ENCODE data around the gene JADE3. TPM values are rescaled to one million over a fixed set of nuclear protein-coding genes. Genes with fewer than 3 reads are reported as not detected.

Gene JADE3
- total and polyA plus RNA-seq, 2 experiments from 2014 or later: 4.5 to 15.3 TPM

- no peak for TF ChIP-seq ZNF462 (CRISPR knock-in tag; IDR thresholded peaks at IDR 0.05)
- TF ChIP-seq CREB1 (CRISPR knock-in tag; IDR thresholded peaks at IDR 0.05; ENCODE audit: low read depth): no peak
- TF ChIP-seq REST (IDR thresholded peaks at IDR 0.05; ENCODE audit: unreplicated experiment): no peak
- TF ChIP-seq POLR2AphosphoS5 (IDR thresholded peaks at IDR 0.05; ENCODE audit: low read depth): no peak
Measured at GRCh38 chrX:46898207-46898606, 14.0 kb upstream of the JADE3 start (continued).

Data from GM23338 (cell line).